NCI-H526 (cell line): ENCODE measurements around the gene UNC5CL.

Experiments used
- DNase-seq, 2 experiments: peaks; one replicate each; lab custom pipeline; 2025; lab: John Stamatoyannopoulos, UW

UNC5CL gene

GRCh38 chr6:41039060-41039998 lies at the start of gene UNC5CL:
Gene UNC5CL (minus strand): TSS chr6:41039221. CDS start chr6:41035074, 4,147 bp downstream.
- peak in 1 of 2 experiments; percentile 76 for DNase-seq

DNA sequence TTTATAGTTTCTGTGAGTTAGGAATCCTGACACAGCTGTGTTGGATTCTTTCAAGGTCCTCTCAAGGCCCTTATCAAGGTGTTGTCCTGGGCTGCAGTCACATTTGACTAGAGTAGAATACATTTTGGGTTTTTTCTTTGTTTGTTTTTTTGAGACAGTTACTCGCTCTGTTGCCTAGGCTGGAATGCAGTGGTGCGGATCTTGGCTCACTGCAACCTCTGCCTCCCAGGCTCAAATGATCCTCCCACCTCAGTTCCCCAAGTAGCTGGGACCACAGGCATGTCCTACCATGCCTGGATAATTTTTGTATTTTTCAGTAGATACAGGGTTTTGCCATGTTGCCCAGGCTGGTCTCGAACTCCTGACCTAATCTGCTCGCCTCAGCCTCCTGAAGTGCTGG lies 49.4 kb upstream of the UNC5CL start:
- DNase-seq: no peak

DNA sequence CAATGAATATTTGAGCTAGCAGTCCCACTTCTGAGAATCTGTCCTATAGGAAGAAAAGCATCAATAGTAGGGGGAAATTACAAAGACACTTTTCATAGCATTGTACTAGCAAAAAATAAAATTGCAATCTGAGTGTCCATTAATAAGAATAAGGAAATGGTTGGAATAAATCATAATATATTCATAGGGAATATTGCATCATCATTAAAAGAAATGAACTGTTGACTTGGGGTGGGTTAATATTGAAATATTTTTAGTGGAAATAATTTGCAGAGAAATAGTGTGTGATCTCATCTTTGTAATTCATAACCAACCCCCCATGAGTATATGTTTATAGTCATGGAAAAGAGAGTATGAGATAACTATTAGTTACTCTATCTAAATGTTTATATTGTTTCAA lies 46.2 kb upstream of the UNC5CL start:
- DNase-seq: no peak

- no peak for DNase-seq
These were observed 44.1 kb upstream of the UNC5CL start for GRCh38 chr6:41083072-41083471.

DNA sequence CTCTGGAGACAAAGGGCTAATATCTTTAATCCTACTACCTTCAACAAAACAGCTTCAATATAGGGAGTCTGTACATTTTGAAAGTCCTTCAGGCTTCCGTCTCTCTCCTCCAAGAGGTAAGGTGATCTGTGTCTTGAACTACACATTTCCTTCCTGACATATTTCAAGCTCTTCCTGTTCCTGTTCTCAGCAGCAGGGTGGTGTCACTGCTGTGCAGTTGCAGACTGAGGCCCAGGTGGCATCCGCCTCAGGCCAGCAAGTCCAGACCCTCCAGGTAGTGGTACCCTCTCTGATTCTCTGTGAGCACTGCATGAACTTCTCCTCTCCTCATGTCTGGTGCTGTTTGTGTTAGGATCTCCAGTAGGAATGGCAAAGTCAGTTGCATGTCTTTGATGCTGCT lies 41.6 kb upstream of the UNC5CL start:
- DNase-seq: no peak

DNA sequence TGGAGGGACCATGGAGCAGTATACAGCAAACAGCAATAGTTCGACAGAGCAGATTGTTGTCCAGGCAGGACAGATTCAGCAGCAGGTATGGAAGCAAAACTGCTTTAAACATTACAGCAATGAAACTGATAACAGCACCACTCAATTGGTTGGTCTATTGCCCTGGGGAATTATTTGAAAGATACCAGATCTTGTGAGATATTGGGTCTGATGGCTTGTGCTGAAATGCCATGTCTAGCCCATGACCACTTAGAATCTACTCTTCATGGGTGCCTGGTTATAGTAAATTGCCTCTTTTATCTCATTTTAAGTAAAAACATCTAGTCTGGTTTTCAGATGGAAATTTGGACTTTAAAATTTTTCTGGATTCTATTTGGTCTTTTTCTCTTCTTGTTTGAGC lies 40.1 kb upstream of the UNC5CL start:
- DNase-seq: no peak

DNA sequence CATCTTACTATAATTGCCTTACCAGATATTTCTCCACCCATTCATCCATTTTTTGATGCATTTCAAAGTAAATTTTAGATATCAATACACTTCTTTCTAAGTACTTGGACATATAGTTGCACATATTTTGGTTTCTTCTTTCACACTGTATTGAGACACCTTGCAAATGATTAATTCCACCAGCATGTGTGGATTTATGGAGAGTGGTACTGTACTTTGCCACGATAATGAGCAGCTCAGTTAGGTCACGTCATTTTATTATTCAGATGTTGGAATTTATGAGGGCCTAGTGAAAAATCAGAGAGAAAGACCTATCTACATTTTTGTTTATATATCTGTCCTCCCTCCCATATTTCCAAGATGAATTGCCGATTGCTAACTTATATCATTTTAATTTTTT lies 39.1 kb upstream of the UNC5CL start:
- DNase-seq: no peak

DNA sequence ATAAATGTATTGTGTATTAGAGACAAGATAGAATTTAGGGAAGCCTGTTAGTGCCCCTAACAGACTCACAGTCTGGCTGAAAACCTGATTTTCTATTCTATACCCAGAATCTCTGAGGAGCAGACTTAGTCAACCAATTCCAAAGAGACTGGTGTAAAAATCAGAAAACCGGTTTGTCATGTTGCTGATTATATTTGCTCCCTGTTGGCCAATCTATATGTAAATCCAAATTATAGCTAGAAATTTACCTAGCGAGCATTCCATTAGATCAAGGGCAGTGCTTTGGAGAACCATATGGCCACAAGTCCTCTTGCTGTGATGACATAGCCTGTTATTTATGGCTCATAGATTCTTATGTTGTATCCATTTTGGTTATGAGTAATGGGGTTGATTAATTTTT lies 38.5 kb upstream of the UNC5CL start:
- DNase-seq: peak; percentile 67 to 80

DNA sequence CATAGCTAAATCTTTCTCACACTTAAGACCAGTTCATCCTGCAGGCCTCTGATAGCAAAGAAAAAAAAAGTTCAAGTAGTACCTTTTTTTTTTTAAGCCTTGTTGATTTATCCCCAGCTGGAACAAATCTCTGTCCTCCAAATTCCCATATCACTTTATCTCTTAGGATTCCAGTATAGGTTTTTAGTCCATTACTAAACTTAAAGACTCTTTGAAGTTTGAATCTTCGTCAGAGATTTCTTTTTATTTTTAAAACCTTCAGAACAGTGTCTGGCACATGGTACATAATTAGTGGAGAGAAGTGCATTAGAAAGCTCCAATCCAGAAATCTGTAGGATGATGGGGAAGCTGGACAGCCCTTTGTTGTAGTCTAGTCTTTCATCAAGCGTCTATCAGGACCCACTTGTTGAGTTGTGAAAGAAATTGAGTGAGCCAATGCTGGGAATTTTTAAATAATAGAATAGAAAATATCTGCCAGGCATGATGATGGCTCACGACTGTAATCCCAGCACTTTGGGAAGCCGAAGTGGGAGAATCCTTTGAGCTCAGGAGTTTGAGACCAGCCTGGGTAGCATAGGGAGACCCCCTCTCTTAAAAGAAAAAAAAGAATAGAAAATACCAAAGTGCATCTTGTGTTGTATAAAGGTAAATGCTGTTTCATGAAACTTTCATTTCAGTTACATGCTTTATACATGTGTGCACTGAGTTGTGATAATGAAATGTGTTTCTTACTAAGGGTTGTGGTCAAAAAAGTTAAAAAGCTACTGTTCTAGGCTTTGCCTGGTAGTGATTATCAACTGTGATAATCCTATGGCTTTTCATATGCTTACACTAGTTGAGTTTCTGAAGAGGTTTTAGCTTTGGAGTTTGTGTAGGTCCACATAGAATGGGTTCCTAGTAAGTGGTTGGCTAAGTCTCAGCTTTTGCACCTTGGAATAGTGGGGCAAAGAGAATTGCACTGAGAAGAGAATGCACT lies 36.9 kb upstream of the UNC5CL start:
- no peak for DNase-seq

GRCh38 chr6:41074692-41075436 lies 35.8 kb upstream of the UNC5CL start:
- no peak for DNase-seq

- DNase-seq: peak; percentile 27 to 39
These were observed 35.1 kb upstream of the UNC5CL start for GRCh38 chr6:41073968-41074691.

DNA sequence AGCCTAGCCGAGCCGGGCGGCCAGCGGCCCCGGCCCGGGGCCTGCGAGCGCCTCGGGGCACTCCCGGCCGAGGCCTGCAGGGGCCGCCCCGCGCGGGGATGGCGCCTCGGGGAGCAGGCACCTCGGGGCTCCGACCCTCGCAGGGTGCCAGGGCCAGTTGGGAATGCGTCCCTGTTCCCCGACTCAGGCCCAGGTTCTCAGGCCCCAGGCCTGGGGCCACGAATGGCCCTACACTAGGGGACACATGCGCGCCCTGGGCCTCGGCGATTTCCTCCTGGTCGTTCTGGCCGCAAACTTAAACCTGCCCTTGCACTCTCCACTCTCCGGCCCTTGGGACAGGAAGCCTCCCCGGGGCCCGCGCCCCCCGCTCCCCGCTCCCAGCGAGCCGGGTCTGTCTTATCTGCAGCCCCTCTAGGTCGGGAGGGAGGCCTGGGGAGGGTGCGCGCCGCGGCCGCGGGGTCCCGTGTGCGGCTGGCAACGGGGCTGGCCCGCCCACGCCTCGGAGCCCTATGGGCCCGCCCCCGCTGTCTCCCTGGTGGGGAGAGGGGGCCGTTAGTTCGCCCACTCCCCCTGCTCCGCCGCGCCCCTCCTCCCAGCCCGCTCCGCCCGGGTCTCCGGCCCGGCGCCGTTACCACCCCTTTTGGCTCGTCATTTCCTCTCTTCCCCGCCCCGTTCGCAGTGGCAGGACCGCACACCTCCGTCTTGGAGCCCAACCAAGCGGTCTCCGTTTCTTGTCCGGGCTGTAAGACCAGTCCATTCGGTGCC lies 34.4 kb upstream of the UNC5CL start:
- DNase-seq: peak; percentile 50 to 85

GRCh38 chr6:41072836-41073202 lies 33.8 kb upstream of the UNC5CL start, which contains the start of gene NFYA:
Gene NFYA (plus strand): TSS chr6:41072974. CDS start chr6:41079090, 6,116 bp downstream.
- peak in 1 of 2 experiments; percentile 99 for DNase-seq

- DNase-seq: peak; percentile 99 to 100
These were observed 33.2 kb upstream of the UNC5CL start, which contains the start of gene OARD1 for GRCh38 chr6:41071923-41072835. Gene OARD1 (minus strand): TSS chr6:41072356. CDS start chr6:41071634, 722 bp downstream.

DNA sequence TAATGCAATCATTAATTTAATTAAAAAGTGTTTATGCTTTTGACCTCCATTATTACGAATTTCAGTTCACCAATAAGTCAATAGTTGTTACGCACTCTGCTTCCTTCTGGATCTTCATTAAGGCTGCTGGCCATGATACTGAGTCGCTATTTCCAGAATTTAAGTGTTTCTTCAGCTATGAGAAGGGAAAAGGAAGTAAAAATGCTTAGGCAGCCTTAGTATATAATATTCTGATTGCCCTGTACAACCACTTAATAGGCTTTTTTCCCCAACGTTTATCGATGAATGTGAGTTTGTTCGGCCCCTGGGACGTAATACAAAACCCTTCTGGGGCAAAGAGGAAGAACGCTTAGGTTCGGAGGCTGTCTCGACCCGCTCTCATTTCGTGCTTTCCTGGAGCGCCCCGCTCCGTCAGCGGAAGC lies 32.5 kb upstream of the UNC5CL start:
- no peak for DNase-seq

DNA sequence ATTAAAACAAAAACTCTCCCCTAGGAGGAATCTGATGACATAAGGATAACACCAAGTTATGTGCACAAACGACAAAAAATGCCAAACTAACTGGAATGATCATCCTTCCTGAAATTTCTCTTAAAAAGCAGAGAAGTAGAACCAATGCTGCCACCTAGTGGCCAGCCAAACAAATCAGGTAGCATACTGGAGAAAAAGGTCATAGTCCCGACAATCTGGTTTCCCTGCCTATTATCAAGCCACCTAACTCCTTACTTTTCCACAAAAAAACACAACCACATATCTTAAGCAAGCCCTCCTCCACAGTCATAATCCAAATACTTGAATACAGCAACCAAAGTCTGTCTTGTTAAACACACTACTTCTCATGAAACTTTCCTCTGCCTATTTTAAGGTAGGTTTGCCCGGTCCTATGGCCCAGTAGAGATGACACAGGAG lies 27.9 kb upstream of the UNC5CL start:
- DNase-seq: peak; percentile 14 to 74

- DNase-seq: no peak
These were observed 26.6 kb upstream of the UNC5CL start for GRCh38 chr6:41065550-41066026.

- DNase-seq: no peak
These were observed 25.8 kb upstream of the UNC5CL start for GRCh38 chr6:41064841-41065240.

GRCh38 chr6:41063884-41064285 lies 24.9 kb upstream of the UNC5CL start:
- no peak for DNase-seq
